GM21447 (cell line): ENCODE results near the gene TNFRSF1B.

Experiments
- ATAC-seq: cut with Tn5 transposase; IDR thresholded peaks from one replicate; pipeline ENCODE4 v1.9.1; 2021; ENCODE audit not compliant: unreplicated experiment

The TNFRSF1B gene

GRCh38 chr1:12141163-12141850 is 25.5 kb upstream of the TNFRSF1B start:
- ATAC-seq: no peak

GRCh38 chr1:12142141-12142823 is 24.5 kb upstream of the TNFRSF1B start:
- ATAC-seq: no peak

GRCh38 chr1:12142891-12143630 is 23.7 kb upstream of the TNFRSF1B start:
- no peak for ATAC-seq

GRCh38 chr1:12143631-12144155 is 23.1 kb upstream of the TNFRSF1B start:
- ATAC-seq: no peak

- ATAC-seq: no peak
Measured at GRCh38 chr1:12144236-12144635, 22.6 kb upstream of the TNFRSF1B start.

GRCh38 chr1:12144969-12145368 is 21.8 kb upstream of the TNFRSF1B start:
- ATAC-seq: no peak

- no peak for ATAC-seq
Measured at GRCh38 chr1:12145616-12146342, 21.0 kb upstream of the TNFRSF1B start.

- ATAC-seq: no peak
Measured at GRCh38 chr1:12146343-12147112, 20.3 kb upstream of the TNFRSF1B start.

GRCh38 chr1:12147201-12147701 is 19.5 kb upstream of the TNFRSF1B start:
- no peak for ATAC-seq

- no peak for ATAC-seq
Measured at GRCh38 chr1:12148160-12148957, 18.4 kb upstream of the TNFRSF1B start.

GRCh38 chr1:12148958-12149790 is 17.6 kb upstream of the TNFRSF1B start:
- no peak for ATAC-seq

- ATAC-seq: no peak
Measured at GRCh38 chr1:12149791-12150175, 17.0 kb upstream of the TNFRSF1B start.

- no peak for ATAC-seq
Measured at GRCh38 chr1:12150456-12151200, 16.2 kb upstream of the TNFRSF1B start.

- no peak for ATAC-seq
Measured at GRCh38 chr1:12151465-12151864, 15.3 kb upstream of the TNFRSF1B start.

- ATAC-seq: peak; percentile 64
Measured at GRCh38 chr1:12152113-12152891, 14.5 kb upstream of the TNFRSF1B start.

GRCh38 chr1:12153181-12153785 is 13.5 kb upstream of the TNFRSF1B start:
- no peak for ATAC-seq

- no peak for ATAC-seq
Measured at GRCh38 chr1:12155328-12155727, 11.5 kb upstream of the TNFRSF1B start.
